WTC11 (cell line): Measurements from ENCODE around the gene MTA1.

Source experiments
- ATF3 ChIP-seq: sonication (generic); formaldehyde crosslinking; conservative IDR thresholded peaks from 2 replicates; pipeline ENCODE4 v1.8.1; 2022; ENCODE audit warnings: mild to moderate bottlenecking, missing genetic modification reagents
- CBFB ChIP-seq: sonication (generic); formaldehyde crosslinking; IDR thresholded peaks from 2 replicates; pipeline ENCODE4 v1.8.1; 2022; ENCODE audit warnings: mild to moderate bottlenecking, low read depth, missing genetic modification reagents
- GRHL2 ChIP-seq: fragments of 250-450 bp; sonication (Bioruptor Pico); IDR thresholded peaks from 2 replicates; pipeline ENCODE4 v1.8.0; 2022; ENCODE audit warnings: mild to moderate bottlenecking, moderate library complexity; ENCODE audit not compliant: insufficient replicate concordance, severe bottlenecking
- MXD4 ChIP-seq: fragments of 250-450 bp; sonication (Bioruptor Pico); IDR thresholded peaks from 2 replicates; pipeline ENCODE4 v1.8.0; 2021; ENCODE audit warnings: mild to moderate bottlenecking, moderate library complexity, borderline replicate concordance
- NR1H2 ChIP-seq: sonication (generic); formaldehyde crosslinking; IDR thresholded peaks from 2 replicates; pipeline ENCODE4 v1.9.0; 2021; ENCODE audit warnings: mild to moderate bottlenecking, moderate library complexity, missing genetic modification reagents
- ZNF138 ChIP-seq: sonication (generic); formaldehyde crosslinking; conservative IDR thresholded peaks from 2 replicates; pipeline ENCODE4 v1.8.1; 2022; ENCODE audit warnings: mild to moderate bottlenecking, moderate library complexity, missing genetic modification reagents
- ZNF219 ChIP-seq: sonication (generic); formaldehyde crosslinking; IDR thresholded peaks from 2 replicates; pipeline ENCODE4 v1.8.0; 2023; ENCODE audit warnings: missing genetic modification reagents, mild to moderate bottlenecking, borderline replicate concordance
- ZNF263 ChIP-seq: sonication (generic); formaldehyde crosslinking; IDR thresholded peaks from 2 replicates; pipeline ENCODE4 v1.8.1; 2022; ENCODE audit warnings: low read depth, mild to moderate bottlenecking, moderate library complexity, missing genetic modification reagents
- TF ChIP-seq, protein P1 (sequence below): fragments of 200-600 bp; IDR thresholded peaks from 2 replicates; pipeline ENCODE4 v1.8.0; 2022; ENCODE audit warnings: antibody characterized with exemption
- TF ChIP-seq, protein P2 (sequence below): sonication (generic); formaldehyde crosslinking; IDR thresholded peaks from 2 replicates; pipeline ENCODE4 v1.8.0; 2022; ENCODE audit warnings: mild to moderate bottlenecking, missing genetic modification reagents
- TF ChIP-seq, protein P3 (sequence below): sonication (generic); formaldehyde crosslinking; IDR thresholded peaks from 2 replicates; pipeline ENCODE4 v1.8.1; 2022; ENCODE audit warnings: low read depth, missing genetic modification reagents, borderline replicate concordance
- TF ChIP-seq, protein P4 (sequence below): sonication (generic); formaldehyde crosslinking; IDR thresholded peaks from 2 replicates; pipeline ENCODE4 v1.8.1; 2023; ENCODE audit warnings: mild to moderate bottlenecking, missing genetic modification reagents, moderate library complexity

GRCh38 chr14:105383083-105383730 is 36.4 kb upstream of the MTA1 start:
- TF ChIP-seq, protein P1, sequence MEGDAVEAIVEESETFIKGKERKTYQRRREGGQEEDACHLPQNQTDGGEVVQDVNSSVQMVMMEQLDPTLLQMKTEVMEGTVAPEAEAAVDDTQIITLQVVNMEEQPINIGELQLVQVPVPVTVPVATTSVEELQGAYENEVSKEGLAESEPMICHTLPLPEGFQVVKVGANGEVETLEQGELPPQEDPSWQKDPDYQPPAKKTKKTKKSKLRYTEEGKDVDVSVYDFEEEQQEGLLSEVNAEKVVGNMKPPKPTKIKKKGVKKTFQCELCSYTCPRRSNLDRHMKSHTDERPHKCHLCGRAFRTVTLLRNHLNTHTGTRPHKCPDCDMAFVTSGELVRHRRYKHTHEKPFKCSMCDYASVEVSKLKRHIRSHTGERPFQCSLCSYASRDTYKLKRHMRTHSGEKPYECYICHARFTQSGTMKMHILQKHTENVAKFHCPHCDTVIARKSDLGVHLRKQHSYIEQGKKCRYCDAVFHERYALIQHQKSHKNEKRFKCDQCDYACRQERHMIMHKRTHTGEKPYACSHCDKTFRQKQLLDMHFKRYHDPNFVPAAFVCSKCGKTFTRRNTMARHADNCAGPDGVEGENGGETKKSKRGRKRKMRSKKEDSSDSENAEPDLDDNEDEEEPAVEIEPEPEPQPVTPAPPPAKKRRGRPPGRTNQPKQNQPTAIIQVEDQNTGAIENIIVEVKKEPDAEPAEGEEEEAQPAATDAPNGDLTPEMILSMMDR, result no peak
- TF ChIP-seq GRHL2 (no peak), NR1H2 (no peak), ZNF138 (no peak), CBFB (CRISPR knock-in tag) (no peak), MXD4 (no peak), ZNF263 (CRISPR knock-in tag) (no peak), ATF3 (CRISPR knock-in tag) (no peak), ZNF219 (no peak)
- TF ChIP-seq, protein P2, sequence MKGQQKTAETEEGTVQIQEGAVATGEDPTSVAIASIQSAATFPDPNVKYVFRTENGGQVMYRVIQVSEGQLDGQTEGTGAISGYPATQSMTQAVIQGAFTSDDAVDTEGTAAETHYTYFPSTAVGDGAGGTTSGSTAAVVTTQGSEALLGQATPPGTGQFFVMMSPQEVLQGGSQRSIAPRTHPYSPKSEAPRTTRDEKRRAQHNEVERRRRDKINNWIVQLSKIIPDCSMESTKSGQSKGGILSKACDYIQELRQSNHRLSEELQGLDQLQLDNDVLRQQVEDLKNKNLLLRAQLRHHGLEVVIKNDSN (CRISPR knock-in tag), result no peak
- TF ChIP-seq, protein P3, sequence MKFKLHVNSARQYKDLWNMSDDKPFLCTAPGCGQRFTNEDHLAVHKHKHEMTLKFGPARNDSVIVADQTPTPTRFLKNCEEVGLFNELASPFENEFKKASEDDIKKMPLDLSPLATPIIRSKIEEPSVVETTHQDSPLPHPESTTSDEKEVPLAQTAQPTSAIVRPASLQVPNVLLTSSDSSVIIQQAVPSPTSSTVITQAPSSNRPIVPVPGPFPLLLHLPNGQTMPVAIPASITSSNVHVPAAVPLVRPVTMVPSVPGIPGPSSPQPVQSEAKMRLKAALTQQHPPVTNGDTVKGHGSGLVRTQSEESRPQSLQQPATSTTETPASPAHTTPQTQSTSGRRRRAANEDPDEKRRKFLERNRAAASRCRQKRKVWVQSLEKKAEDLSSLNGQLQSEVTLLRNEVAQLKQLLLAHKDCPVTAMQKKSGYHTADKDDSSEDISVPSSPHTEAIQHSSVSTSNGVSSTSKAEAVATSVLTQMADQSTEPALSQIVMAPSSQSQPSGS (CRISPR knock-in tag), result no peak
- TF ChIP-seq, protein P4, sequence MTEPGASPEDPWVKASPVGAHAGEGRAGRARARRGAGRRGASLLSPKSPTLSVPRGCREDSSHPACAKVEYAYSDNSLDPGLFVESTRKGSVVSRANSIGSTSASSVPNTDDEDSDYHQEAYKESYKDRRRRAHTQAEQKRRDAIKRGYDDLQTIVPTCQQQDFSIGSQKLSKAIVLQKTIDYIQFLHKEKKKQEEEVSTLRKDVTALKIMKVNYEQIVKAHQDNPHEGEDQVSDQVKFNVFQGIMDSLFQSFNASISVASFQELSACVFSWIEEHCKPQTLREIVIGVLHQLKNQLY (CRISPR knock-in tag), result no peak
